IMR-90 (cell line): ENCODE results near the gene MAPRE3. TPM values are rescaled to one million over a fixed set of nuclear protein-coding genes. Genes with fewer than 3 reads are reported as not detected.

Experiments
- ATAC-seq: fragments of 200-7000 bp; cut with Tn5 transposase; 2 replicates; pipeline ENCODE4 v1.9.1; 2020; ENCODE audit warnings: low read depth, mild to moderate bottlenecking, moderate library complexity
- BruUV-seq: library from RNA; stranded (reverse); fragments of 400-500 nt; replicated peaks from 2 replicates; lab custom pipeline; 2021; lab: Mats Ljungman, UMichigan
- CTCF ChIA-PET: fragments of 300-600 bp; formaldehyde crosslinking; extraction: SDS; loops from one replicate; lab custom pipeline; 2021; ENCODE audit warnings: antibody characterized with exemption; lab: Yijun Ruan, JAX
- POLR2A ChIA-PET: fragments of 300-600 bp; sonication (Branson Sonifier 250); formaldehyde crosslinking; loops from one replicate; lab custom pipeline; 2022; ENCODE audit warnings: antibody characterized with exemption; ENCODE audit not compliant: unreplicated experiment; lab: Charles Lee
- DNase-seq: peaks from one replicate; pipeline ENCODE4 v3.0.0; 2013
- H2AFZ ChIP-seq: replicated peaks from 2 replicates; pipeline ENCODE3; 2013; ENCODE audit warnings: low read length, mild to moderate bottlenecking; ENCODE audit not compliant: poor library complexity
- H2AK5ac ChIP-seq: 2 replicates; pipeline ENCODE4 v1.6.1; 2013; ENCODE audit warnings: low read depth, low read length, inconsistent platforms
- H2AK9ac ChIP-seq: replicated peaks from 2 replicates; pipeline ENCODE3; 2013; ENCODE audit warnings: mild to moderate bottlenecking, low read depth, low read length, moderate library complexity; ENCODE audit not compliant: poor library complexity
- H2BK120ac ChIP-seq: 2 replicates; pipeline ENCODE4 v1.6.1; 2013; ENCODE audit warnings: low read depth, low read length, inconsistent platforms
- H2BK15ac ChIP-seq: 3 replicates; pipeline ENCODE4 v1.6.1; 2013; ENCODE audit warnings: low read depth, low read length, inconsistent platforms
- H2BK20ac ChIP-seq: 2 replicates; pipeline ENCODE4 v1.6.1; 2013; ENCODE audit warnings: low read depth, mild to moderate bottlenecking, inconsistent platforms, low read length, moderate library complexity
- H2BK5ac ChIP-seq: 2 replicates; pipeline ENCODE4 v1.6.1; 2013; ENCODE audit warnings: mild to moderate bottlenecking, low read depth, low read length, inconsistent platforms; ENCODE audit not compliant: poor library complexity, severe bottlenecking
- H3K14ac ChIP-seq: replicated peaks from 2 replicates; pipeline ENCODE4 v1.6.1; 2013; ENCODE audit warnings: low read depth, low read length, inconsistent platforms
- H3K18ac ChIP-seq: 2 replicates; pipeline ENCODE4 v1.6.1; 2013; ENCODE audit warnings: low read depth, low read length, control low read depth
- H3K23ac ChIP-seq: 2 replicates; pipeline ENCODE4 v1.6.1; 2013; ENCODE audit warnings: low read depth, low read length, inconsistent platforms
- H3K27ac ChIP-seq: 2 replicates; pipeline ENCODE4 v1.5.1; 2013; ENCODE audit warnings: mild to moderate bottlenecking, control low read depth, low read length; ENCODE audit not compliant: insufficient read depth
- H3K27me3 ChIP-seq: 2 replicates; pipeline ENCODE4 v1.6.1; 2013; ENCODE audit warnings: low read length; ENCODE audit not compliant: control insufficient read depth, insufficient read depth
- H3K36me3 ChIP-seq: 2 replicates; pipeline ENCODE4 v1.6.1; 2013; ENCODE audit warnings: low read length, mixed read lengths; ENCODE audit not compliant: control insufficient read depth, insufficient read depth
- H3K4ac ChIP-seq: 2 replicates; pipeline ENCODE4 v1.6.1; 2013; ENCODE audit warnings: low read depth, low read length, inconsistent platforms
- H3K4me1 ChIP-seq: 2 replicates; pipeline ENCODE4 v1.6.1; 2013; ENCODE audit warnings: low read length, mixed read lengths; ENCODE audit not compliant: control insufficient read depth, insufficient read depth
- H3K4me2 ChIP-seq: 2 replicates; pipeline ENCODE4 v1.6.1; 2013; ENCODE audit warnings: low read depth, mild to moderate bottlenecking, control low read depth, low read length, moderate library complexity
- H3K4me3 ChIP-seq: 2 replicates; pipeline ENCODE4 v1.5.1; 2013; ENCODE audit warnings: low read depth, mild to moderate bottlenecking, control low read depth, low read length, moderate library complexity; ENCODE audit not compliant: insufficient read depth
- H3K56ac ChIP-seq: 2 replicates; pipeline ENCODE4 v1.6.1; 2013; ENCODE audit warnings: low read length, inconsistent platforms; ENCODE audit not compliant: insufficient read depth; ENCODE audit errors: extremely low read depth
- H3K79me1 ChIP-seq, 2 experiments: 2 replicates each; pipeline ENCODE4 v1.6.1; 2013; ENCODE audit warnings: low read length in 2 of 2, inconsistent platforms in 1 of 2, low read depth in 1 of 2
- H3K9ac ChIP-seq: 2 replicates; pipeline ENCODE4 v1.6.1; 2013; ENCODE audit warnings: low read depth, low read length, control low read depth
- H3K9me1 ChIP-seq: 2 replicates; pipeline ENCODE4 v1.6.1; 2013; ENCODE audit warnings: low read length, inconsistent platforms; ENCODE audit not compliant: insufficient read depth
- H3K9me3 ChIP-seq: 2 replicates; pipeline ENCODE4 v1.6.1; 2013; ENCODE audit warnings: low read length; ENCODE audit not compliant: control insufficient read depth, insufficient read depth
- H4K20me1 ChIP-seq: 2 replicates; pipeline ENCODE4 v1.6.1; 2013; ENCODE audit warnings: low read length, inconsistent platforms; ENCODE audit not compliant: insufficient read depth
- H4K5ac ChIP-seq: 2 replicates; pipeline ENCODE4 v1.6.1; 2013; ENCODE audit warnings: mild to moderate bottlenecking, low read depth, low read length, control low read depth
- H4K8ac ChIP-seq, 2 experiments: 2 replicates each; pipeline ENCODE4 v1.6.1; 2013; ENCODE audit warnings: low read depth in 2 of 2, low read length in 2 of 2, control low read depth in 1 of 2, inconsistent platforms in 1 of 2
- H4K91ac ChIP-seq: 2 replicates; pipeline ENCODE4 v1.6.1; 2013; ENCODE audit warnings: low read depth, low read length, inconsistent platforms; ENCODE audit not compliant: insufficient read depth
- CEBPB ChIP-seq: IDR thresholded peaks from 2 replicates; pipeline ENCODE4 v1.6.1; 2012; ENCODE audit warnings: low read depth, low read length, improper control_type of control experiment
- CTCF ChIP-seq: conservative IDR thresholded peaks from 2 replicates; pipeline ENCODE4 v1.5.1; 2012; ENCODE audit warnings: mild to moderate bottlenecking, low read depth, low read length, improper control_type of control experiment
- RCOR1 ChIP-seq: IDR thresholded peaks from 2 replicates; pipeline ENCODE4 v1.6.1; 2012; ENCODE audit warnings: mild to moderate bottlenecking, low read length, improper control_type of control experiment; ENCODE audit not compliant: insufficient replicate concordance
- RFX5 ChIP-seq: IDR thresholded peaks from 2 replicates; pipeline ENCODE4 v1.8.0; 2012; ENCODE audit warnings: low read depth, mild to moderate bottlenecking, low read length, moderate library complexity
- SMC3 ChIP-seq: fragments of 150-350 bp; IDR thresholded peaks from 2 replicates; pipeline ENCODE4 v1.6.1; 2016; ENCODE audit warnings: low read depth, mild to moderate bottlenecking, antibody characterized with exemption, low read length, moderate library complexity
- USF2 ChIP-seq: fragments of 150-350 bp; IDR thresholded peaks from 2 replicates; pipeline ENCODE4 v1.6.1; 2017; ENCODE audit warnings: mild to moderate bottlenecking, antibody characterized with exemption, low read length, low read depth
- WGBS, 2 experiments: methylation state at CpG; one replicate each; pipeline versions ENCODE4 v1.1.5 to v1.1.7; 2013; ENCODE audit warnings: missing lambda C conversion rate in 2 of 2; ENCODE audit not compliant: insufficient read length in 1 of 2; ENCODE audit errors: extremely low coverage in 2 of 2; 5-methylcytosine and 5-hydroxymethylcytosine counted together
- dilution Hi-C: fragments of 300-500 bp; cut with HindIII; formaldehyde crosslinking; loops from one replicate; pipeline ENCODE4 v1.14.3; 2018; ENCODE audit warnings: low sequenced_read_pairs; ENCODE audit not compliant: unreplicated experiment
- in situ Hi-C: fragments of 300-500 bp; cut with MboI; formaldehyde crosslinking; loops from 3 replicates; pipeline ENCODE4 v1.14.3; 2019; ENCODE audit warnings: low sequenced_read_pairs, inconsistent platforms, mixed read lengths
- intact Hi-C: fragments of 100-400 bp; cut with micrococcal nuclease; formaldehyde crosslinking; loops from 2 replicates; pipeline ENCODE4 v1.10.0; 2022
- polyA plus RNA-seq, 3 experiments: library from polyadenylated mRNA; depleted of rRNA; stranded (reverse); fragments of >200 nt; gene quantifications; 2 replicates each; pipeline ENCODE4 v1.2.3, GENCODE V29; 2012; ENCODE audit warnings: low replicate concordance in 1 of 3
- total RNA-seq: library from RNA; depleted of rRNA; stranded (reverse); fragments of >200 nt; gene quantifications from 2 replicates; pipeline ENCODE4 v1.2.3, GENCODE V29; 2012

The MAPRE3 gene
- total and polyA plus RNA-seq, 2 of the 4 experiments (the other 2 are of a cell fraction), result 1.8 to 20.3 TPM

- ATAC-seq, result no peak; the same call in 1 of the 2 replicates
- no peak overlapping the region for H4K8ac ChIP-seq
- ChIA-PET CTCF (no interaction called here), POLR2A (no interaction called here)
- no peak overlapping the region for H3K18ac ChIP-seq
- peaks cover 4% of the 10 kb centered on the region; the same call in 1 of the 2 replicates for H3K9me1 ChIP-seq
- H3K14ac ChIP-seq, result no peak overlapping the region
- dilution Hi-C loops, result no loop called here
- H2BK120ac ChIP-seq, result no peak overlapping the region
- no peak overlapping the region for H4K5ac ChIP-seq
- H3K9ac ChIP-seq, result no peak overlapping the region
- H3K27ac ChIP-seq, result no peak overlapping the region
- H2BK15ac ChIP-seq, result no peak overlapping the region
- no peak overlapping the region for H3K23ac ChIP-seq
- WGBS, 2 experiments, result no CpG with 5 or more reads among the region's 2 CpGs
- no peaks in the 10 kb centered on the region for H3K36me3 ChIP-seq
- in situ Hi-C loops, result no loop called here
- no peak overlapping the region for H3K4ac ChIP-seq
- no peaks in the 10 kb centered on the region for H3K9me3 ChIP-seq
- TF ChIP-seq RFX5 (no peak), USF2 (no peak), RCOR1 (no peak), CTCF (no peak), SMC3 (no peak), CEBPB (no peak)
- H4K20me1 ChIP-seq, result peaks cover 3% of the 10 kb centered on the region; the same call in 1 of the 2 replicates
- H2AK5ac ChIP-seq, result no peak overlapping the region
- H3K79me1 ChIP-seq, result peaks cover 4 to 14% of the 10 kb centered on the region in 2 experiments; a peak in 1 of 4 replicates
- H2AK9ac ChIP-seq, result no peak overlapping the region
- H3K4me2 ChIP-seq, result no peak overlapping the region
- no peak overlapping the region for H4K91ac ChIP-seq
- peak; percentile 36 for DNase-seq
- H2AFZ ChIP-seq, result no peak overlapping the region
- H3K4me1 ChIP-seq, result 0 out of 2 replicates have a peak, but pooled peaks cover 2% of the 10 kb centered on the region
- no peak overlapping the region for H2BK20ac ChIP-seq
- no peak overlapping the region for H2BK5ac ChIP-seq
- no peak overlapping the region for H3K4me3 ChIP-seq
- no peaks in the 10 kb centered on the region; the same call in 1 of the 2 replicates for H3K27me3 ChIP-seq
- no peak overlapping the region for H3K56ac ChIP-seq
- no TSS peak for BruUV-seq
- intact Hi-C loops, result no loop called here
These were observed 11.8 kb downstream of the MAPRE3 start for GRCh38 chr2:26982102-26982742.
